HEK293 (cell line): ENCODE results near the gene PRKCE.

Experiments used
- GLI2 ChIP-seq: fragments of 450-650 bp; formaldehyde crosslinking; IDR thresholded peaks from 2 replicates; pipeline ENCODE4; 2017; ENCODE audit warnings: missing biosample characterization, missing genetic modification characterization, low read depth, borderline replicate concordance
- IKZF3 ChIP-seq: fragments of 450-650 bp; IDR thresholded peaks from 2 replicates; pipeline ENCODE4 v1.5.0; 2018; ENCODE audit warnings: missing biosample characterization, mild to moderate bottlenecking, missing genetic modification characterization, moderate library complexity
- KLF8 ChIP-seq: fragments of 450-650 bp; formaldehyde crosslinking; IDR thresholded peaks from 2 replicates; pipeline ENCODE4 v1.5.1; 2016; ENCODE audit warnings: missing biosample characterization, missing genetic modification characterization
- OSR2 ChIP-seq: fragments of 450-650 bp; formaldehyde crosslinking; IDR thresholded peaks from 2 replicates; pipeline ENCODE4 v1.5.1; 2016; ENCODE audit warnings: missing biosample characterization, missing genetic modification characterization
- RBAK ChIP-seq: fragments of 450-650 bp; formaldehyde crosslinking; IDR thresholded peaks from 2 replicates; pipeline ENCODE4 v1.5.1; 2016; ENCODE audit warnings: missing biosample characterization, missing genetic modification characterization
- SCRT1 ChIP-seq: fragments of 450-650 bp; formaldehyde crosslinking; IDR thresholded peaks from 2 replicates; pipeline ENCODE4 v1.5.1; 2016; ENCODE audit warnings: missing biosample characterization, missing genetic modification characterization, borderline replicate concordance
- SP7 ChIP-seq: fragments of 450-650 bp; formaldehyde crosslinking; IDR thresholded peaks from 2 replicates; pipeline ENCODE4 v1.5.1; 2016; ENCODE audit warnings: missing biosample characterization, missing genetic modification characterization
- TRIM28 ChIP-seq: IDR thresholded peaks from 2 replicates; pipeline ENCODE4 v1.6.1; 2011; ENCODE audit warnings: low read length, control low read depth, borderline replicate concordance
- YY1 ChIP-seq: fragments of 450-650 bp; formaldehyde crosslinking; IDR thresholded peaks from 2 replicates; pipeline ENCODE4 v1.5.1; 2018; ENCODE audit warnings: missing biosample characterization, missing genetic modification characterization
- ZNF2 ChIP-seq: fragments of 450-650 bp; formaldehyde crosslinking; IDR thresholded peaks from 2 replicates; pipeline ENCODE4 v1.5.1; 2016; ENCODE audit warnings: missing biosample characterization, missing genetic modification characterization
- ZNF221 ChIP-seq: fragments of 450-650 bp; formaldehyde crosslinking; IDR thresholded peaks from 2 replicates; pipeline ENCODE4 v1.5.1; 2017; ENCODE audit warnings: missing biosample characterization, missing genetic modification characterization, borderline replicate concordance
- ZNF324 ChIP-seq: fragments of 450-650 bp; formaldehyde crosslinking; IDR thresholded peaks from 2 replicates; pipeline ENCODE4 v1.5.1; 2016; ENCODE audit warnings: missing biosample characterization, missing genetic modification characterization
- ZNF426 ChIP-seq: fragments of 450-650 bp; formaldehyde crosslinking; IDR thresholded peaks from 2 replicates; pipeline ENCODE4 v1.5.1; 2017; ENCODE audit warnings: missing biosample characterization, missing genetic modification characterization, mild to moderate bottlenecking, inconsistent platforms, moderate library complexity
- ZNF510 ChIP-seq: fragments of 450-650 bp; formaldehyde crosslinking; IDR thresholded peaks from 2 replicates; pipeline ENCODE4 v1.5.1; 2018; ENCODE audit warnings: mild to moderate bottlenecking, missing genetic modification characterization, missing biosample characterization; ENCODE audit not compliant: insufficient replicate concordance
- ZNF529 ChIP-seq: fragments of 450-650 bp; formaldehyde crosslinking; IDR thresholded peaks from 2 replicates; pipeline ENCODE4 v1.5.1; 2017; ENCODE audit warnings: missing genetic modification characterization, missing biosample characterization; ENCODE audit not compliant: insufficient replicate concordance
- ZXDB ChIP-seq: fragments of 450-650 bp; formaldehyde crosslinking; IDR thresholded peaks from 2 replicates; pipeline ENCODE4 v1.5.1; 2016; ENCODE audit warnings: missing biosample characterization, missing genetic modification characterization
- TF ChIP-seq, protein P1 (sequence below): fragments of 450-650 bp; formaldehyde crosslinking; IDR thresholded peaks from 2 replicates; pipeline ENCODE4 v1.5.1; 2016; ENCODE audit warnings: missing biosample characterization, missing genetic modification characterization
- TF ChIP-seq, protein P2 (sequence below): fragments of 450-650 bp; formaldehyde crosslinking; IDR thresholded peaks from 2 replicates; pipeline ENCODE4 v1.5.1; 2016; ENCODE audit warnings: missing biosample characterization, missing genetic modification characterization, low read depth
- TF ChIP-seq, protein P3 (sequence below): fragments of 450-650 bp; formaldehyde crosslinking; IDR thresholded peaks from 2 replicates; pipeline ENCODE4 v1.5.1; 2017; ENCODE audit warnings: missing biosample characterization, missing genetic modification characterization
- TF ChIP-seq, protein P4 (sequence below): fragments of 450-650 bp; formaldehyde crosslinking; IDR thresholded peaks from 2 replicates; pipeline ENCODE4 v1.5.1; 2016; ENCODE audit warnings: missing biosample characterization, missing genetic modification characterization
- TF ChIP-seq, protein P5 (sequence below): fragments of 450-650 bp; formaldehyde crosslinking; conservative IDR thresholded peaks from 2 replicates; pipeline ENCODE4 v1.5.1; 2016; ENCODE audit warnings: low read depth, missing biosample characterization, missing genetic modification characterization
- TF ChIP-seq, protein P6 (sequence below): fragments of 450-650 bp; formaldehyde crosslinking; IDR thresholded peaks from 2 replicates; pipeline ENCODE4 v1.5.1; 2016; ENCODE audit warnings: missing biosample characterization, missing genetic modification characterization

PRKCE gene

DNA sequence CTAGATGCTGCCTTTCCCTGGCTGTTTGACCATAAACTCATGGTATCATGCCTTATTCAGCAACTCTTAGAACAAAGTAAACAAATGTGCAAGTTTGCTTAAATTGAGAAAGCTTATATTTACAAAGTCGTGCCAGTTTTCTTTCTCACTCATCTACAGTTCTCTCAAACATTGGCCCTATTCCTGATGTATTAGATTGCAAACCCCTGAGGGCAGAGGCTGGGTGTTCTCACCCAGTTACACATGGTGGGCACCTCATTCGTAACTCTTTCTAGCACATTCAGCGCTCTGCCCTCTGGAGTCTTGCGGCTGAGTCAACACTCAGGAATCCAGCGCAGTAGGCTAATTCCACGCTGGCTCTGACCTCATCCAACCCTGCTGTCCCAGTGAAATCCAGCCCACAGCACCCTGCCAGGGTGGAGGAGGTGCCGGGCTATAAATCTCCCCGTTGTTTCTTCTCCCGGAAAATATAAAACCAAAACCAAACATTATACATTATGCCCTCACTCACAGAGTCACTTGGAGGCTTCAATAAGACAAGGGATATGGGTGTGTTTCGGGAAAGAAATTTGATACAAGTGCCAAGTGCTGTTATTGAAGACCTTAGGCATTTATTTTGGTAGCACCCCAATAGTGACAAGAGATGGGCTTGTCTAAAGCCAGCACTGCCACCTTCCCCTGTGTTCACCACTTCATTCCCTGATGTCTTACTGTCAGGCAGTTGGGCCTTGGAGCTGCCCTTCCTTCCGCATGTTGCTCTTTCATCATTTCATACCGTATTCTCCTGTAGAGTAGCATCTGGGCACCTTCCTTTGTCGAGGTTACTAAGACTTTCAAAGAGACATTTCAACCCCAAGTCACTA lies 287.4 kb downstream of the PRKCE start (continued):
- TF ChIP-seq, protein P1, sequence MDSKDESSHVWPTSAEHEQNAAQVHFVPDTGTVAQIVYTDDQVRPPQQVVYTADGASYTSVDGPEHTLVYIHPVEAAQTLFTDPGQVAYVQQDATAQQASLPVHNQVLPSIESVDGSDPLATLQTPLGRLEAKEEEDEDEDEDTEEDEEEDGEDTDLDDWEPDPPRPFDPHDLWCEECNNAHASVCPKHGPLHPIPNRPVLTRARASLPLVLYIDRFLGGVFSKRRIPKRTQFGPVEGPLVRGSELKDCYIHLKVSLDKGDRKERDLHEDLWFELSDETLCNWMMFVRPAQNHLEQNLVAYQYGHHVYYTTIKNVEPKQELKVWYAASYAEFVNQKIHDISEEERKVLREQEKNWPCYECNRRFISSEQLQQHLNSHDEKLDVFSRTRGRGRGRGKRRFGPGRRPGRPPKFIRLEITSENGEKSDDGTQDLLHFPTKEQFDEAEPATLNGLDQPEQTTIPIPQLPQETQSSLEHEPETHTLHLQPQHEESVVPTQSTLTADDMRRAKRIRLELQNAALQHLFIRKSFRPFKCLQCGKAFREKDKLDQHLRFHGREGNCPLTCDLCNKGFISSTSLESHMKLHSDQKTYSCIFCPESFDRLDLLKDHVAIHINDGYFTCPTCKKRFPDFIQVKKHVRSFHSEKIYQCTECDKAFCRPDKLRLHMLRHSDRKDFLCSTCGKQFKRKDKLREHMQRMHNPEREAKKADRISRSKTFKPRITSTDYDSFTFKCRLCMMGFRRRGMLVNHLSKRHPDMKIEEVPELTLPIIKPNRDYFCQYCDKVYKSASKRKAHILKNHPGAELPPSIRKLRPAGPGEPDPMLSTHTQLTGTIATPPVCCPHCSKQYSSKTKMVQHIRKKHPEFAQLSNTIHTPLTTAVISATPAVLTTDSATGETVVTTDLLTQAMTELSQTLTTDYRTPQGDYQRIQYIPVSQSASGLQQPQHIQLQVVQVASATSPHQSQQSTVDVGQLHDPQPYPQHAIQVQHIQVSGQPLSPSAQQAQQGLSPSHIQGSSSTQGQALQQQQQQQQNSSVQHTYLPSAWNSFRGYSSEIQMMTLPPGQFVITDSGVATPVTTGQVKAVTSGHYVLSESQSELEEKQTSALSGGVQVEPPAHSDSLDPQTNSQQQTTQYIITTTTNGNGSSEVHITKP: peak; percentile 97
- TF ChIP-seq, protein P2, sequence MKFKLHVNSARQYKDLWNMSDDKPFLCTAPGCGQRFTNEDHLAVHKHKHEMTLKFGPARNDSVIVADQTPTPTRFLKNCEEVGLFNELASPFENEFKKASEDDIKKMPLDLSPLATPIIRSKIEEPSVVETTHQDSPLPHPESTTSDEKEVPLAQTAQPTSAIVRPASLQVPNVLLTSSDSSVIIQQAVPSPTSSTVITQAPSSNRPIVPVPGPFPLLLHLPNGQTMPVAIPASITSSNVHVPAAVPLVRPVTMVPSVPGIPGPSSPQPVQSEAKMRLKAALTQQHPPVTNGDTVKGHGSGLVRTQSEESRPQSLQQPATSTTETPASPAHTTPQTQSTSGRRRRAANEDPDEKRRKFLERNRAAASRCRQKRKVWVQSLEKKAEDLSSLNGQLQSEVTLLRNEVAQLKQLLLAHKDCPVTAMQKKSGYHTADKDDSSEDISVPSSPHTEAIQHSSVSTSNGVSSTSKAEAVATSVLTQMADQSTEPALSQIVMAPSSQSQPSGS (tag by site-specific recombination): peak; percentile 77
- TF ChIP-seq, protein P3, sequence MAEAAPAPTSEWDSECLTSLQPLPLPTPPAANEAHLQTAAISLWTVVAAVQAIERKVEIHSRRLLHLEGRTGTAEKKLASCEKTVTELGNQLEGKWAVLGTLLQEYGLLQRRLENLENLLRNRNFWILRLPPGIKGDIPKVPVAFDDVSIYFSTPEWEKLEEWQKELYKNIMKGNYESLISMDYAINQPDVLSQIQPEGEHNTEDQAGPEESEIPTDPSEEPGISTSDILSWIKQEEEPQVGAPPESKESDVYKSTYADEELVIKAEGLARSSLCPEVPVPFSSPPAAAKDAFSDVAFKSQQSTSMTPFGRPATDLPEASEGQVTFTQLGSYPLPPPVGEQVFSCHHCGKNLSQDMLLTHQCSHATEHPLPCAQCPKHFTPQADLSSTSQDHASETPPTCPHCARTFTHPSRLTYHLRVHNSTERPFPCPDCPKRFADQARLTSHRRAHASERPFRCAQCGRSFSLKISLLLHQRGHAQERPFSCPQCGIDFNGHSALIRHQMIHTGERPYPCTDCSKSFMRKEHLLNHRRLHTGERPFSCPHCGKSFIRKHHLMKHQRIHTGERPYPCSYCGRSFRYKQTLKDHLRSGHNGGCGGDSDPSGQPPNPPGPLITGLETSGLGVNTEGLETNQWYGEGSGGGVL: 0 out of 2 replicates have a peak, but pooled peaks have one; percentile 28
- peak; percentile 57; the same call in 1 of the 2 replicates for TF ChIP-seq KLF8 (tag by site-specific recombination)
- no peak for TF ChIP-seq ZNF426
- no peak for TF ChIP-seq ZNF529
- TF ChIP-seq, protein P4, sequence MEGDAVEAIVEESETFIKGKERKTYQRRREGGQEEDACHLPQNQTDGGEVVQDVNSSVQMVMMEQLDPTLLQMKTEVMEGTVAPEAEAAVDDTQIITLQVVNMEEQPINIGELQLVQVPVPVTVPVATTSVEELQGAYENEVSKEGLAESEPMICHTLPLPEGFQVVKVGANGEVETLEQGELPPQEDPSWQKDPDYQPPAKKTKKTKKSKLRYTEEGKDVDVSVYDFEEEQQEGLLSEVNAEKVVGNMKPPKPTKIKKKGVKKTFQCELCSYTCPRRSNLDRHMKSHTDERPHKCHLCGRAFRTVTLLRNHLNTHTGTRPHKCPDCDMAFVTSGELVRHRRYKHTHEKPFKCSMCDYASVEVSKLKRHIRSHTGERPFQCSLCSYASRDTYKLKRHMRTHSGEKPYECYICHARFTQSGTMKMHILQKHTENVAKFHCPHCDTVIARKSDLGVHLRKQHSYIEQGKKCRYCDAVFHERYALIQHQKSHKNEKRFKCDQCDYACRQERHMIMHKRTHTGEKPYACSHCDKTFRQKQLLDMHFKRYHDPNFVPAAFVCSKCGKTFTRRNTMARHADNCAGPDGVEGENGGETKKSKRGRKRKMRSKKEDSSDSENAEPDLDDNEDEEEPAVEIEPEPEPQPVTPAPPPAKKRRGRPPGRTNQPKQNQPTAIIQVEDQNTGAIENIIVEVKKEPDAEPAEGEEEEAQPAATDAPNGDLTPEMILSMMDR (tag by site-specific recombination): 0 out of 2 replicates have a peak, but pooled peaks have one; percentile 32
- TF ChIP-seq IKZF3 (tag by site-specific recombination): peak; percentile 85
- TF ChIP-seq ZNF2 (tag by site-specific recombination): no peak
- TF ChIP-seq, protein P5, sequence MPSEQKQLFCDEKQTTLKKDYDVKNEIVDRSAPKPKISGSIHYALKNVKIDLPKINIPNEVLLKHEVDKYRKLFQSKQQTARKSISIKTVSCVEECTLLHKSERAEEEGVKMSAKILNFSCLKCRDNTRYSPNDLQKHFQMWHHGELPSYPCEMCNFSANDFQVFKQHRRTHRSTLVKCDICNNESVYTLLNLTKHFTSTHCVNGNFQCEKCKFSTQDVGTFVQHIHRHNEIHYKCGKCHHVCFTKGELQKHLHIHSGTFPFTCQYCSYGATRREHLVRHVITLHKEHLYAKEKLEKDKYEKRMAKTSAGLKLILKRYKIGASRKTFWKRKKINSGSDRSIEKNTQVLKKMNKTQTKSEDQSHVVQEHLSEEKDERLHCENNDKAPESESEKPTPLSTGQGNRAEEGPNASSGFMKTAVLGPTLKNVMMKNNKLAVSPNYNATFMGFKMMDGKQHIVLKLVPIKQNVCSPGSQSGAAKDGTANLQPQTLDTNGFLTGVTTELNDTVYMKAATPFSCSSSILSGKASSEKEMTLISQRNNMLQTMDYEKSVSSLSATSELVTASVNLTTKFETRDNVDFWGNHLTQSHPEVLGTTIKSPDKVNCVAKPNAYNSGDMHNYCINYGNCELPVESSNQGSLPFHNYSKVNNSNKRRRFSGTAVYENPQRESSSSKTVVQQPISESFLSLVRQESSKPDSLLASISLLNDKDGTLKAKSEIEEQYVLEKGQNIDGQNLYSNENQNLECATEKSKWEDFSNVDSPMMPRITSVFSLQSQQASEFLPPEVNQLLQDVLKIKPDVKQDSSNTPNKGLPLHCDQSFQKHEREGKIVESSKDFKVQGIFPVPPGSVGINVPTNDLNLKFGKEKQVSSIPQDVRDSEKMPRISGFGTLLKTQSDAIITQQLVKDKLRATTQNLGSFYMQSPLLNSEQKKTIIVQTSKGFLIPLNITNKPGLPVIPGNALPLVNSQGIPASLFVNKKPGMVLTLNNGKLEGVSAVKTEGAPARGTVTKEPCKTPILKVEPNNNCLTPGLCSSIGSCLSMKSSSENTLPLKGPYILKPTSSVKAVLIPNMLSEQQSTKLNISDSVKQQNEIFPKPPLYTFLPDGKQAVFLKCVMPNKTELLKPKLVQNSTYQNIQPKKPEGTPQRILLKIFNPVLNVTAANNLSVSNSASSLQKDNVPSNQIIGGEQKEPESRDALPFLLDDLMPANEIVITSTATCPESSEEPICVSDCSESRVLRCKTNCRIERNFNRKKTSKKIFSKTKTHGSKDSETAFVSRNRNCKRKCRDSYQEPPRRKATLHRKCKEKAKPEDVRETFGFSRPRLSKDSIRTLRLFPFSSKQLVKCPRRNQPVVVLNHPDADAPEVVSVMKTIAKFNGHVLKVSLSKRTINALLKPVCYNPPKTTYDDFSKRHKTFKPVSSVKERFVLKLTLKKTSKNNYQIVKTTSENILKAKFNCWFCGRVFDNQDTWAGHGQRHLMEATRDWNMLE: peak; percentile 49; the same call in 1 of the 2 replicates
- TF ChIP-seq ZXDB (tag by site-specific recombination): peak; percentile 81
- 0 out of 2 replicates have a peak, but pooled peaks have one; percentile 17 for TF ChIP-seq ZNF324 (tag by site-specific recombination)
- no peak; the same call in 1 of the 2 replicates for TF ChIP-seq GLI2 (tag by site-specific recombination)
- peak; percentile 95 for TF ChIP-seq SP7
- TF ChIP-seq ZNF221 (tag by site-specific recombination): no peak
- no peak for TF ChIP-seq ZNF510 (tag by site-specific recombination)
- no peak for TF ChIP-seq YY1 (tag by site-specific recombination)
- TF ChIP-seq TRIM28: peak; percentile 57; the same call in 1 of the 2 replicates
- TF ChIP-seq RBAK: no peak
- peak; percentile 86 for TF ChIP-seq OSR2
- TF ChIP-seq, protein P6, sequence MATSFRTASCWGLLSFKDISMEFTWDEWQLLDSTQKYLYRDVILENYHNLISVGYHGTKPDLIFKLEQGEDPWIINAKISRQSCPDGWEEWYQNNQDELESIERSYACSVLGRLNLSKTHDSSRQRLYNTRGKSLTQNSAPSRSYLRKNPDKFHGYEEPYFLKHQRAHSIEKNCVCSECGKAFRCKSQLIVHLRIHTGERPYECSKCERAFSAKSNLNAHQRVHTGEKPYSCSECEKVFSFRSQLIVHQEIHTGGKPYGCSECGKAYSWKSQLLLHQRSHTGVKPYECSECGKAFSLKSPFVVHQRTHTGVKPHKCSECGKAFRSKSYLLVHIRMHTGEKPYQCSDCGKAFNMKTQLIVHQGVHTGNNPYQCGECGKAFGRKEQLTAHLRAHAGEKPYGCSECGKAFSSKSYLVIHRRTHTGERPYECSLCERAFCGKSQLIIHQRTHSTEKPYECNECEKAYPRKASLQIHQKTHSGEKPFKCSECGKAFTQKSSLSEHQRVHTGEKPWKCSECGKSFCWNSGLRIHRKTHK (tag by site-specific recombination): no peak
- TF ChIP-seq SCRT1 (tag by site-specific recombination): no peak
